NCI-H748 (cell line): ENCODE measurements around the gene FAU.
A peak's percentile ranks its signal among the peaks of the same experiment; 100 is the strongest.
"Not testable (repeated sequence)": the region's sequence is repeated elsewhere in the genome, so short reads cannot be mapped to it uniquely, and the experiment has no call there.

Experiments used
- DNase-seq: peaks from one replicate; lab custom pipeline; 2025; ENCODE audit not compliant: unreplicated experiment; lab: John Stamatoyannopoulos, UW

The FAU gene

DNA sequence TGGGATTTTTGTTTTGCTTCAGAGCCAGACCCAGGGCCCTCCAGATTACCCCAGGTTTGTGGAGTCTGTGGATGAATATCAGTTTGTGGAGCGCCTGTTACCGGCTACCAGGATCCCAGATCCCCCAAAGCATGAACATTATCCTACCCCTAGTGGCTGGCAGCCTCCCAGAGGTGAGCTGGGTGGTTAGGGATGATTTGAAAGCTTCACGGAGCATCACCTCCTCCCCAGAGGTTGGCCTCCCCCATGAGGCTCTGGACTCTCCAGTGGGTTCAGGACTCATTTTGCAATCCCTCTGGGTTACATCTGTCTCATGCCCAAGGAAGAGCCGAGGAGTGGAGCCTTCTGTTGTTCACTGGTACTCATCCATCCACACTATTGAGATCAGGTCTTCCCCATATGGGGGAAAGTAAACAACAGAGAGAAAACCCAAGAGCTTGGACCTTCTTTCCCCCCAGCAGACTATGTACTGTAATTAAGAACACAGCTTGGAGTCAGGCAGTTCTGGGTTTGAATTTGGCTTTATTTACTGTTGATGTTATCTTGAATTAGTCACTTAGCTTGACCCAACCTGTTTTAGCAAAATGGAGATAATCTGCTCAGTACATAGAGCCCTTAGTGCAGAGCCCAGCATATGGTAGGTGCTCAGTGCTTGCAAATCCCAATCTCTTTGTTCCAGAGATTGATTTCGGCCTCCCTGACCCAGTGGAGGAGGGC is 2.7 kb upstream of the FAU start:
- DNase-seq, result no peak

DNA sequence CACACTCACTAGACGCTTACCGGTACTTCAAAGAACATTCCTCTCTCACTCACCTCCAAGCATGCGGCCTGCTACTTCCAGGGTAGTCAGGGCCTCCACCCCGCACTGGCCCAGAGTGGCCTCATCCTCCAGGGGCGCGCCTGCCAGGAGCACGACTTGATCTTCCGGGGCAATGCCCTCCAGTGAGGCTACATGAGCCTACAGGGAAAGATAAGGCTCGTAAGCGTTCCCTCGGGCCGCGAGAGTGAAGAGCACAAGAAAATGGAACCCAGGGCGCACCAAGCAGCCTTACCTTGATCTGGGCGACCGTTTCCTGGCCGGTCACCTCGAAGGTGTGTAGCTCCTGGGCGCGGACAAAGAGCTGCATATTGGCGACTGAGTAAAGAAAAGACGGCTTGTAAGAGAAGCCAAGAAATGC is 478 bp downstream of the FAU start:
- no peak for DNase-seq

DNA sequence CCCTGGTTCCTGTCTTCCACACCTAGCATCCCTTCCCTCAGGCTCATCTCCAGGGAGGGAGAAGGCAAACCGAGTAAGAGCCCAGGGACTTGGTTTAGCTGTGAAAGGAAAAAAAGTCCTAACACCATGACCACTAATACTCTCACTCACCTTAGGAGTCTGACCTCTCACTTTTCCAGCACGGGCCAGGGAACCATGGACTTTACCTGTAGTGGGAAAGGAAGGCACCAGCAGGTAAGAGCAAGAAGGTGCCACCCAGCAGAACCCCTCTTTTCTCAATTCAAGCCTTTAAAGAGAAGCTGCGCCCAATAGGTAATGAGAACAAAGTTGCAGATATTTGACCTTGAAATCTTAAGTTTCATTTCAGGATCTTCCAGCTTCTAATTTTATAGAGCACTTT is 1.1 kb downstream of the FAU start:
- DNase-seq, result no peak

DNA sequence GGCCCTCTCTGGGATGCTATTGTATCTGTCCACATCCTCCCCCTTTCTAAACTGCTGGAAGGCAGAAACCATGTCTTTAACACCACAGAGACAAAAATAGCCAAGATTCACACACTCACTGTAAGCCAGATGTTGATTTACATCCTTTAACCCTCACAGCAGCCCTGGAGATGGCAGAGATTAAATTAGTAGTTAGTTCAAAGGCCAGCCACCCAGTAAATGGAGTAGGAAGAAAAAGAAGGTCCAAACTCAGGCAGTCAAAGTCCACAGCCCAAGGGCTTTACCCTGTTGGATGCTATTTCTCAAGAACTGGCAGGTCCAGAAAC is 2.3 kb downstream of the FAU start:
- DNase-seq, result no peak

DNA sequence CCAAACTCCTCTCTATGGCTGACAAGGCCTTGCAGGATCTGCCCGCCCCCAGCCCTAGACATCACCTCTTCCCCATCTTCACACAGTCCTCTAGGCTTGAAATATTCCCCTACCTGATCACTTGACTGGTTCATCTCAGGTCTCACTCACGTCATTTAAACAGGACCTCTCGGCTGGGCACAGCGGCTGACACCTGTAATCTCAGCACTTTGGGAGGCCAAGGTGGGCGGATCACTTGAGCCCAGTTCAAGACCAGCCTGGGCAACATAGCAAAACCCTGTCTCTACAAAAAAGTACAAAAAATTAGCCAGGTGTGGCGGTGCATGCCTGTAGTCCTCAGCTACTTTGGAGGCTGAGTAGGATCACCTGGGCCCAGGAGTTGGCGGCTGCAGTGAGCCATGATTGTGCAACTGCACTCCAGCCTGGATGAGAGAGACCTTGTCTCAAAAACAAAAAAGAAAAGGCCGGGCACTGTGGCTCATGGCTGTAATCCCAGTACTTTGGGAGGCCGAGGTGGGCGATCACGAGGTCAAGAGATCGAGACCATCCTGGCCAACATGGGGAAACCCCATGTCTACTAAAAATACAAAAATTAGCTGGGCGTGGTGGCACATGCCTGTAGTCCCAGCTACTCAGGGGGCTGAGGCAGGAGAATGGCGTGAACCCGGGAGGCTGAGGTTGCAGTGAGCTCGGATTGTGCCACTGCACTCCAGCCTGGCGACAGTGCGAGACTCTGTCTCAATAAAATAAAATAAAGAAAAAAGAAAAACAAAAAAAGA is 2.9 kb downstream of the FAU start:
- DNase-seq, result not testable (repeated sequence)

DNA sequence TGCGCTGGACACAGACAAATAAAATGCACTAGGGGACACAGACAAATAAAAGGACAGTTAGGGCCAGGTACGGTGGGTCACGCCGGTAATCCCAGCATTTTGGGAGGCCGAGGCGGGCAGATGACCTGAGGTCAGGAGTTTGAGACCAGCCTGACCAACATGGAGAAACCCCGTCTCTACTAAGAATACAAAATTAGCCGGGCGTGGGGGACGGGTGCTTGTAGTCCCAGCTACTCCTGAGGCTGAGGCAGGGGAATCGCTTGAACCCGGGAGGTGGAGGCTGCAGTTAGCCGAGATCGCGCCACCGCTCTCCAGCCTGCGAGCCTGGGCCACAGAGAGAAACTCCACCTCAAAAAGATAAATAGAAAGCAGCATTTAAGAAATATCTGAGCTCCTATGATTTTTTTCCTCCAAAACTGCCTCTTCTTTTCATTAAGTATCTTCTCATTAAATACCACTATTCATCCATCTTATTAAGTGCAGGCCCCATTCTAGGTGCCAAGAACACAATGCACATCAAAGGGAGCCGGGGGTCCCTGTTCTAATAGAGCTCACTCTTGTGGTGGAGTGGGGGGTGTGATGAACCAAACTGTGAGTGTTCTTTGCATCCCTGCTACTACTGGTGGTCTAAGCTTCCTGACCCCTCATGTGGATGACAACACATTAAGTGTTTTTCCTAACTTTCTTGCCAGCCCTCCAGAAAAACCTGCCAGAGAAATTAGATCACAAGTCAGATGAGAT is 3.7 kb downstream of the FAU start:
- DNase-seq, result no peak

DNA sequence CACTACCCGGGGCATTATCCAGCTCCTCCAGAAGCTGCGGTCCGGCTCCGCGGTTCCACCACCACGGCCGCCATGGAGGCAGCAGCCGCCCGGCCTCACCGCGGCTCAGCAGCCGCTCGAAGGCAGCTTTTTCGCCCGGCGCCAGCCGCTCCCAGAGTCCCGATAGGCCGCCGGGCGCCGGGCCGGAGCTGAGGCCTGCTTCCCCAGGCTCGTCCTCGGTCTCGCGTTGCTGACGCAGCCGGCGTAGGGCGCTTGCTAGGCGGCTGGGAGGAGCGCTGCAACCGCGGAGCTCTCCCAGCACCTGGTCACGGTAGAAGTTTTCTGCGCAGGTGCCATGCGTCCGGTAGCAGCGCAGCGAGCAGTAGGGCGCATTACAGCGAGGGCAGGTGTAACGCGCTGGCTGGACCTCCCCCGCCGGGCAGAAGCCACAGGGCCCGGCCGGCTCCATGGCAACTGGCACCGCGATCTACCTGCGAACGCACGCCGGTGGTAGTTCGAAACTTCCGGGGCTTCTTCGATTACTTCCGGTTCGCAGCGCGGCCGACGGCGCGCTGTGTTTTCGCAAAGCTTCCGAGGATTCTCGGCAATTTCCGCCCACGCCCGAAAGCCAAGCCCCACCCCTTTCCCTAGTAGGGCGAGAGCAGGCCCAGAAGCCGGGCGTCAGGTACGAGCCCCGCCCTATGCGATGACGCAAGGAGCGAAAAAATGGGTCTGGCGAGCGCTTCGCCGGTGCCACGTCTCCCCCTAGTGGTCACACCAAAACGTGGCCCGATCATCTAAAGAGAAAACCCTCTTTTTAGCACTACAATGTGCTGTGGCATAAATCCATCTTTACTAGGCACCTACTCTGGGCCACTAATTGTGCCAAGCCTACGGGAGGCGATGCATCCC is 4.5 kb downstream of the FAU start, which contains the start of gene ZNHIT2:
ZNHIT2 (minus strand) TSS at position 496 of the 891 bp plus-strand sequence; CDS start at position 448, 48 bp downstream.
- peak; percentile 99 for DNase-seq

DNA sequence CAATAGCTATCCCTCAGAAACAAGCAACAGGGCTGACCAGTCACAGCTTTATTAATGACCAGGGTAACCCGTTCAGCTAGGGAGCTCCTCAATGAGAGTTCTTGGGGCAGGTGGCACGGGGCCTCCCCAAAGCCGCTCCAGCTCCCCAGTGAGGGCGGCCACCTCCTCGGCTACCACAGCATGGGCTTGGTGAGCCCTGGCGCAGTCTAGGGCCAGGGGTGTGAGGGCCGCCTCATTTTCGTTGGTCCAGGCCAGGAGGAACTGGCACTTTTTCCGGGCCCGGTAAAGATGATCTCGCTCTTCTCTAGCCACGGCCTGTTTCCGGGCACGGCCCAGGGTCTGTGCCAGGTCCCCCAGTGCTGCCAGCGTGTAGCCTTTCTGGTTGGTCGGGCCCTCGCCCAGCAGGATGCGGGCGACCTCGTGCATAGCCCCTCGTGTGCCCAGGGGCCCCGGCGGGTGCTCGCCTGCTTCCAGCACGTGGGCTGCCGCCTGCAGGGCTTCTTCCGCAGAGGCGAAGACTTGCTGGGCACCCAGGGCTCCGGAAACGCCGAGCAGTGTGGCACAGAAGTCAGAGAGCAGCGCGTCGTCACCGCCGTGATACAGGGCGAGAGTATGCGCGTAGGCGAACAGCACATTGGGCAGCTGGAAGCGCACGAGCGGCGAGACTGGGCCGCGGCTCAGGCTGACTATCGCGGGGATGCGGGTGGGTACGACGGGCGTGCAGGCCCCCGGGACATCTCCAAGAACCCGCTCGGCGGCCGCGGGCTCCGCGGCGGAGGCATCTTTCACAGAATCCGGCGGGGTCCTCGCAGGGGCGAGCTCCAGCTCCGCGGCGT is 5.3 kb downstream of the FAU start:
- peak; percentile 58 for DNase-seq

DNA sequence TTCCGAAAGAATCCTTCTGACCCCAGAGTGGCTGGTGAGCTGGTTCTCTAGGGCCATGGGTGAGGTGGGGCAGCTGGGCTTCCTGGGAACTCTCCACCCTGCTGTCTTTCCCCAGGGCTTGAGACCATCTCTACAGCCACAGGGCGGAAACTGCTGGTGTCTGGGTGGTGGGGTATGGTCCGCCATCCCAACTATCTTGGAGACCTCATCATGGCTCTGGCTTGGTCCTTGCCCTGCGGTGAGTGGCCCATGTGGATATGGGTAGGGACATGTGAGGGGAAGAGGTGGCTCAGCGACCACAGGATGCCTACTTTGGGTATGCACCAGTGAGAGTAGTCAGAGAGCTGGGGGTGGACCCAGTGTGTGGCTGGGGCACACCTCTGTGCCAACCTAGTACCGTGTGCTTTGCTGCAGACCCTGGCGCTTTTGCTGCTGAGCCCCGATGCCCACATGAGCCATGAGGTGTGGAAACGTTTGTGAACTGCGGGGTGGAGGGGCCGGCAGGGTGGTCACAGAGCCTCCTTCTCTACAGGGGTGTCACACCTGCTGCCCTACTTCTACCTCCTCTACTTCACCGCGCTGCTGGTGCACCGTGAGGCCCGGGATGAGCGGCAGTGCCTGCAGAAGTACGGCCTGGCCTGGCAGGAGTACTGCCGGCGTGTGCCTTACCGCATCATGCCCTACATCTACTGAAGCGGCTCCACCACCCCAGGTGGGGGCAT is 6.4 kb downstream of the FAU start:
- DNase-seq, result no peak

DNA sequence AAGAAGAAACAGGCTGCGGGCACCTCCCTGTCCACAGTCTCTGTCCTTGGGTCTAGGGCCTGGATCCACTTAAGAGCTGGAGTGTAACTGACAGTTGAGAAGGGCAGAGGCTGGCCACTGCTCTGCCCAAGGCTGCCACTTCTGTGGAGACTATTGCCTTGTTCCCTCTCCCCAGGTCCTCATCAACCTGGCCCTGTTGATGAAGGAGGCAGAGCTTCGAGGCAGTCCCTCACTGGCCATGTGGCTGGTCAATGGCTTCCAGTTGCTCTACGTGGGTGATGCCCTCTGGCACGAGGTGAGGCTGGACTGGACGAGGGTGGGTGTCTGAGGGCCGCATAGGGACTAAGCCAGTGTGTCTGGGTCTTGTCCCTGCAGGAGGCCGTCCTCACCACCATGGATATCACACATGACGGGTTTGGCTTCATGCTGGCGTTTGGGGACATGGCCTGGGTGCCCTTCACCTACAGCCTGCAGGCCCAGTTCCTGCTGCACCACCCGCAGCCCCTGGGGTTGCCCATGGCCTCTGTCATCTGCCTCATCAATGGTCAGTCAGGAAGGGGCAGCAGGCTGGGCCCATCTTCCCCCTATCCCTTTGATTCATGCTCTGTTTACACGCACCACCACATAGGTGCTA is 7.3 kb downstream of the FAU start:
- no peak for DNase-seq

DNA sequence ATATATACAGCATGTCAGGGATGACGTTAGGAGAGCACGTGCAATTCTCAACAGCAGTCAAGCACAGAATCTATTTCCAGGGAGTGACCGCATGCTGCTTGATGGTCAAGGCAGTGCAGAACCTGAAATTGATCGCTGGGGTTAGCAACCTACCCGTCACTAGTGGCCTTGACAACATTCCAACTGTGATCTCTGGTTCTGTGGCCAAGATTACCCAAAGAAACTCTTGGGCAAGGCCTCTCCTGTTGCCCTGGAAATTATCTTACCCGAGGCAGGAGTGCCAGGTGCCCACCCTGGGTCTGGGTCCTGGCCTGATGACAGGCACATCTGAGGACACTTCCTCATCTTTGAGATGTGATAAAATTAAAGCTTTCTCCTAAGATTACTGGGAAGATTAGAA is 8.1 kb downstream of the FAU start:
- no peak for DNase-seq

DNA sequence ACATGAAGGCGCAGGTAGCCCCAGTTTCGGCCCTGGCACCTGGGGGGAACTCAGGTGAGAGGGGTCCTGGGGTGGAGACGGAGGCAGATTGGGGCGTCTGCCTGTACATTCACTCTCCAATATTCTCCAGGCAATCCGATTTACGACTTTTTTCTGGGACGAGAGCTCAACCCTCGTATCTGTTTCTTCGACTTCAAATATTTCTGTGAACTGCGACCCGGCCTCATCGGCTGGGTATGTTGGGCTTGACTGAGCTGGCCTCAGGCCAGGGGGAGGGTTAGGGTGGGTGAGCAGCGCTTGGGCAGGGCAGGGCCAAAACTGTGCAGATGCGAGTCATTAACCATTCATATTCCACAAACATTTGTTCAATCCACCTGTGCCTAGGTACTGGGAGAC is 8.6 kb downstream of the FAU start:
- DNase-seq, result peak; percentile 34

DNA sequence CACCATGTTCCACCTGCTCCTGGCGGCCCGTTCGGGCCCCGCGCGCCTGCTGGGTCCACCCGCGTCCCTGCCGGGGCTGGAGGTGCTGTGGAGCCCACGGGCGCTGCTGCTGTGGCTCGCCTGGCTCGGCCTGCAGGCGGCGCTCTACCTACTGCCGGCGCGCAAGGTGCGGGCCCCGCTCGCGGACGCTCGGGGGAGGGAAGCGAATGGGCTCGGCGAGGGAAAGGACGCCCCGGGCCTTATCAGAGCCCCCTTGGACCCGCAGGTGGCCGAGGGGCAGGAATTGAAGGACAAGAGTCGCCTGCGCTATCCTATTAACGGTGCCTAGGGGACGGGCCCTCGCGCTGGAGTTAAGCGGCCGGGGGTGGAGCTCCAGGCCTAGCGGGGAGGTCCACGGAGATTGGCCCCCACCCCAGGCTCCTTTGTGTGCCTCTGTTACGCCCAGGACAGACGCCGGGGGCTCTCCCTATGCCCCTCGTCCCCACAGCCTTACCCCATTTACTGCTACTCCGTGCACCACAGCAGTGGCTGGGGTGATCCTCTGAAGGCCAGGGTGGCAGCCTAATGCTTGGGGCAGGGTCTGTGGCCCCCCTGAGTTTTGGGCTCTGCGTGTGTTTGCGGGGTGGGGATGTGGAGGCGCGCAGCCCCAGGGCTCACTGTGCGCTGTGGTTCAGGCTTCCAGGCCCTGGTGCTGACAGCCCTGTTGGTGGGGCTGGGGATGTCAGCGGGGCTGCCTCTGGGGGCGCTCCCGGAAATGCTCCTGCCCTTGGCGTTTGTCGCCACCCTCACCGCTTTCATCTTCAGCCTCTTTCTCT is 9.2 kb downstream of the FAU start:
- DNase-seq, result peak; percentile 76

DNA sequence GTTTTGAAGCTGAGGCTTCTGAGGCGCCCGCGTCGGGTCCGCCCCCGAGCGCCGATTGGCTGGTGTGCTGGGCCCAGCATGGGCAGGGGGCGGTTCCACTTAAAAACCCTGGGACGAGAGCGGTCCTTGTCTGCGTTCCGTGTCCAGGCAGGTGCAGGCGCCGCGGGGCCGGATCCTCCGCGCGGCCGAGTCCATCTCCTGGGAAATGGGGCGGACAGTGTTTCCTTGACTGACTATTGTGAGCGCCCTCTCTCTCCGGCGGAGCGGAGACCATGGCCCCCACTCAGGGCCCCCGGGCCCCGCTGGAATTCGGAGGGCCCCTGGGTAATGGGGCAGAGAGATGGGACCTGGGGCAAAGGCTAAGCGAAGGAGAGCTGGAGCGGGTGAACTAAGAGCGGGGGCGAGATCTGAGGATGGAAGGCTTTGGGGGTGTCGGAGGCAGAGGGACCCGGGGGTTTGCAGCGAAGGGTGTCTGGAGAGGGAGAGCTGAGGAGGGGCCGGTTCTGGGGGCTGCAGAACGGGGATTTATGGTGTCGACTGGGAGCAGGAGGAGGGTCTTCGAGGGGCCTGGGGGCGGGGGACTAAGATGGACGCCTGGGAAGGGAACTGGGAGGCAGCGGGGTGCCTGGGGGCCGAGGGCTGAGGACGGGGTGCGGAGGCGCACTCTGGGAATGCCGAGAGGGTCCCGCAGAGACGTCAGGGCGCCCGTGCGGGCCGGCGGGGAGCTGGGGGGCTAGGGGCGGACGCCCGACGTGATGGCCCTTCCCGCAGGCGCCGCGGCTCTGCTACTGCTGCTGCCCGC is 10.0 kb downstream of the FAU start, which contains the start of gene TM7SF2:
TM7SF2 (plus strand) TSS at position 129 of the 802 bp plus-strand sequence; CDS start at position 273, 144 bp downstream.
- DNase-seq, result peak; percentile 98

DNA sequence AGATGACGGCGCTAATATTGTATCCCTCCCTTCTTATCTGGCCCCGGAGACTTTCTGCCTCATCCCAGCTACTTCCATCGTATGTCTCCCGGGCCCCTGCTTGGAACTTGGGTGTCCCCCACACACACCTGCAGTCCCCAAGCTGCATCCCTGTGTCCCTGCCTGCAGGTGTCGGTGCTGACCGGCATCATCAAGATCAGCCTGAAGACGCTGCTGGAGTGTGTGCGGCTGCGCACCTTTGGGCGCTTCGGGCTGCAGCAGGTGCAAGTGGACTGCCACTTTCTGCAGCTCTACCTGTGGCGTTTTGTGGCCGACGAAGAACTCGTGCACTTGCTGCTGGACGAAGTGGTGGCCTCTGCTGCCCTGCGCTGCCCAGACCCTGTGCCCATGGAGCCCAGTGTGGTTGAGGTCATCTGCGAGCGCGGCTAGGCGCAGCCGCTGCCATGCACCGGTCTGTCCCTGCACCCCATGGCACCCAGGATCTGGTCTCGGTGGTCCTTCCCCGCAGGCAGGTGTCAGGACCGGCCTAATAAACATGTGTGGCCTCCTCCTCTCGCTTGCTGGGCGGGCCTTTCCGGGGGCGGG is 10.7 kb downstream of the FAU start:
- no peak for DNase-seq

DNA sequence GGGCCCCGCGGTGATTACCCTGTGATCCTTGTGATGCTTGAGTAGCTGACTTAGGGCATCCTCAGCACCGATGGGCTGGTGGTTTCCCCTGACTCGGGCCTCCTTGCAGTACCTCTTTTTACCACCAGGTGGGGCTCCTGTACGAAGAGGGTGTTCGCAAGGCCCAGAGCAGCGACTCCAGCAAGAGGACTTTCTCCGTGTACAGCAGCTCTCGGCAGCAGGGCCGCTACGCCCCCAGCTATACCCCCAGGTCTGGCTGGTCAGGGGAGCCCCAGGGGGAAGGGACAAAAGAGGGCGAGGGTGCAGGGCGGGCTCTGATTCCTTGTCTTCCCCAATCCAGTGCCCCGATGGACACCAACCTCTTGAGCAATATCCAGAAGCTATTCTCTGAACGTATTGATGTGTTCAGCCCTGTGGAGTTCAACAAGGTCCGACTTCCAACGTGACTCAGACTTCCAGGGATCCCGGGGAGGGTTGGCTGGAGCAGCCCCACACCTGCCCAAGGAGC is 11.5 kb downstream of the FAU start:
- peak; percentile 80 for DNase-seq
